Measurements from ENCODE around the gene CRY1.

DNA sequence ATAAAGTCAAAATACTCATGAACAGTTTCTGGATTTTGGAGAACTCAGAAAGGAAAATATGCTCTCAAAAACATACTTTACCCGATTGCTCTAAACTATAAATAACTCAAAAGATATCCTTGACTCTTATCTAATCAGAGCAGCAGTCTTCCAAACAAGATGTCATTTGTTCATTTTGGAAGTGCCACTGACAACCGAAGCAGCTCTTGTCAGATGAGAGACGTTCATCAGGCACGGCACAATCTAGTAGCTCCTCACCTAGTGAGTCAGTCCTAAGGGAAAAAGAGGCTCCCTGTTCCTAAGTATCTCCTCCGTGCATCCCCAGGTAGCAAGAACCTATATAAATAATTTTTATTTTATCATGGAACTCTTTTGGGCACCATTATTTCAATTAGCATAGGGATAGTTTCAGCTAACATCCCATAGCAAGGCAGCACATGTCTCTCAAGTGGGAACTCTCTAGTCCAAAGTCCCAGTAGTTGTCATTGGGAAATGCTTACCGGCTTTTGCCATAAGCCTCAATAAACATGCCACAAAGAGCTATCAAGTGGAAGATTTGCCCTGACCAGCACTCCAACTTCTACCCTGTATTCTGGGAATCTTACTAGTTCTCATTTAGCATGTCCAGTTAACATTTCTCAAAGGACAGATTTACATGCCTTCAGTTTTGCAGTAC, 151.7 kb downstream of the CRY1 start:
- TF ChIP-seq CTCF (IDR thresholded peaks at IDR 0.05): no peak
- no peak for TF ChIP-seq POLR2A (IDR thresholded peaks at IDR 0.05)
